Right lobe of liver (tissue), 4 donors: ENCODE results near the gene LPAR1.

Experiments
- POLR2A ChIP-seq: fragments of 450-650 bp; IDR thresholded peaks from one replicate; pipeline ENCODE4 v1.6.1; 2017; ENCODE audit warnings: antibody characterized with exemption, mild to moderate bottlenecking
- TF ChIP-seq, protein P1 (sequence below), 4 donors: fragments of 200-600 bp in 3 of 4; fragments of 450-650 bp in 1 of 4; IDR thresholded peaks; one replicate each; pipeline versions ENCODE4 v1.5.1 to v1.8.0; 2016 to 2022; ENCODE audit warnings: antibody characterized with exemption in 4 of 4, mild to moderate bottlenecking in 2 of 4
- donor health status: DM: no; HTN: no; CAD: no.
- donor health status: DM: no; HTN: no; CAD: no.
- donor health status: DM: no; HTN: yes; CAD: no.

- TF ChIP-seq, protein P1, sequence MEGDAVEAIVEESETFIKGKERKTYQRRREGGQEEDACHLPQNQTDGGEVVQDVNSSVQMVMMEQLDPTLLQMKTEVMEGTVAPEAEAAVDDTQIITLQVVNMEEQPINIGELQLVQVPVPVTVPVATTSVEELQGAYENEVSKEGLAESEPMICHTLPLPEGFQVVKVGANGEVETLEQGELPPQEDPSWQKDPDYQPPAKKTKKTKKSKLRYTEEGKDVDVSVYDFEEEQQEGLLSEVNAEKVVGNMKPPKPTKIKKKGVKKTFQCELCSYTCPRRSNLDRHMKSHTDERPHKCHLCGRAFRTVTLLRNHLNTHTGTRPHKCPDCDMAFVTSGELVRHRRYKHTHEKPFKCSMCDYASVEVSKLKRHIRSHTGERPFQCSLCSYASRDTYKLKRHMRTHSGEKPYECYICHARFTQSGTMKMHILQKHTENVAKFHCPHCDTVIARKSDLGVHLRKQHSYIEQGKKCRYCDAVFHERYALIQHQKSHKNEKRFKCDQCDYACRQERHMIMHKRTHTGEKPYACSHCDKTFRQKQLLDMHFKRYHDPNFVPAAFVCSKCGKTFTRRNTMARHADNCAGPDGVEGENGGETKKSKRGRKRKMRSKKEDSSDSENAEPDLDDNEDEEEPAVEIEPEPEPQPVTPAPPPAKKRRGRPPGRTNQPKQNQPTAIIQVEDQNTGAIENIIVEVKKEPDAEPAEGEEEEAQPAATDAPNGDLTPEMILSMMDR (IDR thresholded peaks at IDR 0.05) = no peak
- TF ChIP-seq POLR2A = no peak
Observed at GRCh38 chr9:111076042-111076441, 37.8 kb upstream of the LPAR1 start.
